Ovary (tissue), 9 donors: ENCODE results near the gene ZNRF4. TPM values are rescaled to one million over a fixed set of nuclear protein-coding genes. Genes with fewer than 3 reads are reported as not detected.

Source experiments
- DNase-seq, 5 donors: peaks; one replicate each; pipeline ENCODE4 v3.0.0-alpha.2; 2019 to 2020
- H3K27ac ChIP-seq, 2 donors: fragments of 200-600 bp; one replicate each; pipeline versions ENCODE4 v1.5.1 to v1.8.0; 2019 to 2022
- H3K27me3 ChIP-seq: fragments of 200-600 bp; one replicate; pipeline ENCODE4 v1.8.0; 2022
- H3K36me3 ChIP-seq: fragments of 200-600 bp; sonication (generic); one replicate; pipeline ENCODE4 v1.5.1; 2019
- H3K4me1 ChIP-seq: one replicate; pipeline ENCODE4 v1.8.1; 2013; ENCODE audit warnings: mild to moderate bottlenecking, moderate library complexity; ENCODE audit not compliant: insufficient read depth
- H3K4me3 ChIP-seq: fragments of 200-600 bp; sonication (generic); one replicate; pipeline ENCODE4 v1.5.1; 2017
- H3K9me3 ChIP-seq, 2 donors: fragments of 200-600 bp in 1 of 2; sonication (generic) in 1 of 2; one replicate each; pipeline versions ENCODE4 v1.5.1 to v1.8.1; 2013 to 2019; ENCODE audit warnings: mild to moderate bottlenecking in 1 of 2, moderate library complexity in 1 of 2
- EP300 ChIP-seq: sonication (generic); formaldehyde crosslinking; IDR thresholded peaks from one replicate; pipeline ENCODE4 v1.6.1; 2017; ENCODE audit warnings: antibody characterized with exemption
- POLR2A ChIP-seq: fragments of 450-650 bp; IDR thresholded peaks from one replicate; pipeline ENCODE4 v1.6.1; 2017; ENCODE audit warnings: antibody characterized with exemption, mild to moderate bottlenecking, moderate library complexity
- WGBS, 3 donors: extraction: QIAGEN DNeasy Blood & Tissue Kit in 1 of 3; methylation state at CpG; one replicate each; pipeline versions ENCODE4 v1.1.5 to v1.1.7; 2013 to 2017; 5-methylcytosine and 5-hydroxymethylcytosine counted together
- intact Hi-C, 4 donors: fragments of 100-400 bp; cut with DNase I; formaldehyde crosslinking; loops; one replicate each; pipeline versions ENCODE4 v1.11.0 to v1.15.1; 2022 to 2023
- polyA plus RNA-seq, 2 donors: library from polyadenylated mRNA; stranded (reverse); fragments of 200-250 nt in 1 of 2; fragments of 350-450 nt in 1 of 2; fragmentation: Illumina TruSeq in 1 of 2; extraction: RNeasy Lipid Tissue Mini Kit (QIAGEN cat#74804) in 1 of 2; gene quantifications; one replicate each; pipeline ENCODE4 v1.2.3, GENCODE V29; 2013 to 2014
- total RNA-seq, 7 donors: library from RNA; depleted of rRNA in 2 of 7; stranded (reverse); fragments of >200 nt in 2 of 7; fragmentation: NEBNext Ultra II Directional in 3 of 7; extraction: Animal tissue kit (Norgen Biotek cat#: 25700) in 3 of 7; gene quantifications; one replicate each; pipeline versions ENCODE4 v1.1.0 to v1.2.4, GENCODE V29; 2016 to 2023
- TF ChIP-seq, protein P1 (sequence below), 3 donors: fragments of 450-650 bp in 2 of 3; fragments of 200-600 bp in 1 of 3; IDR thresholded peaks; one replicate each; pipeline versions ENCODE4 v1.5.1 to v1.8.0; 2016 to 2022; ENCODE audit warnings: antibody characterized with exemption in 3 of 3, mild to moderate bottlenecking in 1 of 3
- donor health status: DM: no; HTN: no; CAD: no; lungs with moderate emphysema.
- donor health status: DM: no; HTN: no; CAD: no.
- donor health status: Bipolar disorder and iron deficiency.
- donor health status: DM: yes; HTN: yes; CAD: no.
- donor health status: DM: no; HTN: no; CAD: no.
- donor health status: DM: yes; HTN: yes; CAD: no.

Gene ZNRF4
- total and polyA plus RNA-seq, 9 donors = not detected

DNA sequence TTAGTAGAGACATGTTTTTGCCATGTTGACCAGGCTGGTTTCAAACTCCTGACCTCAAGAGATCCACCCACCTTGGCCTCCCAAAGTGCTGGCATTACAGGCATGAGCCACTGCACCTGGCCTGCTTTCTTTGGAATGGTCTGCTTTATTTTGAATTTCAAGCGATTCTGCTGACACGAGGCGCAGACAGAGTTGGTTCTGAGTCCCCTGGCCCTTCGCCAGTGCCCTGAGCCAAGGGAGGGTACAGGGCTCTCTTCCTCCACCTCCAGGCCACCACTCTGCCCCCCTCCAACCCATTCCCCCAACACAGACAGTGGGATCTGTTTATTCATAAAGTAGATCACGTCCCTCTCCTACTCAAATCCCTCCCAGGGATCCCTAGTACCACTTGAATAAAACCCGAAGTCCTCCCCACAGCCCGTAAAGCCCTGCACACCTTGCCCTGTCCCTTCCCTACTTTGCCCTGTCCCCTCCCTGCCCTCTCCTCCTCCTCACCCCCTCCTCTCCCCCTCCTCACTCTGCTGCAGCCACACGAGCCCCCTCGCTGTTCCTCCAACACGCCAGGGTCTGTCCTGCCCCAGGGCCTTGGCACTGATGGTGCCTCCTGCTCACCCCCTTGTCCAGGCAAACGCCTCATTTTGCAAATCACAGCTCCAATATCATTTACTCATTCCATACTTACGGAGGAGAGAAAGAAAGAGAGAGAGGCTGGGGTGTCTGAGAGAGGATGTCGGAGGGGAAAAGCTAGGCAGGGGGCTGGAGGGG, 22.4 kb downstream of the ZNRF4 start:
- no peaks in the 10 kb centered on the region for H3K27me3 ChIP-seq
- H3K9me3 ChIP-seq = peaks cover 0 to 10% of the 10 kb centered on the region in 2 donors
- 24 to 36% (median 25%) methylated on average over 13 of the region's 13 CpGs for WGBS, 3 donors
- no peaks in the 10 kb centered on the region for H3K4me1 ChIP-seq
- no peak overlapping the region for H3K4me3 ChIP-seq
- no peak for TF ChIP-seq POLR2A
- TF ChIP-seq, protein P1, sequence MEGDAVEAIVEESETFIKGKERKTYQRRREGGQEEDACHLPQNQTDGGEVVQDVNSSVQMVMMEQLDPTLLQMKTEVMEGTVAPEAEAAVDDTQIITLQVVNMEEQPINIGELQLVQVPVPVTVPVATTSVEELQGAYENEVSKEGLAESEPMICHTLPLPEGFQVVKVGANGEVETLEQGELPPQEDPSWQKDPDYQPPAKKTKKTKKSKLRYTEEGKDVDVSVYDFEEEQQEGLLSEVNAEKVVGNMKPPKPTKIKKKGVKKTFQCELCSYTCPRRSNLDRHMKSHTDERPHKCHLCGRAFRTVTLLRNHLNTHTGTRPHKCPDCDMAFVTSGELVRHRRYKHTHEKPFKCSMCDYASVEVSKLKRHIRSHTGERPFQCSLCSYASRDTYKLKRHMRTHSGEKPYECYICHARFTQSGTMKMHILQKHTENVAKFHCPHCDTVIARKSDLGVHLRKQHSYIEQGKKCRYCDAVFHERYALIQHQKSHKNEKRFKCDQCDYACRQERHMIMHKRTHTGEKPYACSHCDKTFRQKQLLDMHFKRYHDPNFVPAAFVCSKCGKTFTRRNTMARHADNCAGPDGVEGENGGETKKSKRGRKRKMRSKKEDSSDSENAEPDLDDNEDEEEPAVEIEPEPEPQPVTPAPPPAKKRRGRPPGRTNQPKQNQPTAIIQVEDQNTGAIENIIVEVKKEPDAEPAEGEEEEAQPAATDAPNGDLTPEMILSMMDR (IDR thresholded peaks at IDR 0.05) = no peak
- no peak for TF ChIP-seq EP300
- no peak for DNase-seq
- H3K27ac ChIP-seq = no peak overlapping the region
- H3K36me3 ChIP-seq = no peaks in the 10 kb centered on the region
- intact Hi-C loops = no loop called here

DNA sequence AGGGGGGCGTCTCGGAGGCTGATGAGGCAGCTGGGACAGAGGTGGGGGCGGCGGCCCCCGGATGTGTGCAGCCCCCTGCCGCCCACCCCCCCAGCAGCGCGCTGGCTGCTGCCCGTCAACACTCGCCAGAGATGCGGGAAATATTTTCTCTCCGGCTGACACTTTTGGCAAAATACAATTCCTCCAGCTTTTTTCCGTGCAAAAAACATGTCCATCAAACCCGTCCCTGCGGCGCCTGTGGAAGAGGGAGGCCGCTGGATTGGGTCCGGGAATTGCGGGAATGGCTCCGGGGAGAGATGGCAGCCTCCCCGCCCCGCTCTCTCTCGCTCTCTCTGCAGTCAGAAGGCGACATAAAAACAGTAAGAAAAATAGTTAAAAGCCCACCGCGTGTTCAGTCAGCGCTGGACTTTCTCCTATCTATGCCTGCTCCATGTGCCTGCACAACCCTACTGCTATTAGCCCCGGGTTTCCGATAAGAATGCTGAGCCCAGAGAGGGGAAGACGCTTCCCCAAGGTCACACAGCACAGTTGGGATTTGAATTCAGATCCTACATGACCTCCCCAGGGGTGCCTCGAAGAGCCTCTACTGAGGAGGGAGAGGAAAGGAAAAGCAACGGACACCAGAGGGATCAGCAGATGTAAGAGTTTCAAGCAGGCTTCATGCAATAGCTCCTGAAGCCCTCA, 23.2 kb downstream of the ZNRF4 start:
- TF ChIP-seq EP300 = no peak
- TF ChIP-seq, protein P1 (IDR thresholded peaks at IDR 0.05) = no peak
- TF ChIP-seq POLR2A = no peak

DNA sequence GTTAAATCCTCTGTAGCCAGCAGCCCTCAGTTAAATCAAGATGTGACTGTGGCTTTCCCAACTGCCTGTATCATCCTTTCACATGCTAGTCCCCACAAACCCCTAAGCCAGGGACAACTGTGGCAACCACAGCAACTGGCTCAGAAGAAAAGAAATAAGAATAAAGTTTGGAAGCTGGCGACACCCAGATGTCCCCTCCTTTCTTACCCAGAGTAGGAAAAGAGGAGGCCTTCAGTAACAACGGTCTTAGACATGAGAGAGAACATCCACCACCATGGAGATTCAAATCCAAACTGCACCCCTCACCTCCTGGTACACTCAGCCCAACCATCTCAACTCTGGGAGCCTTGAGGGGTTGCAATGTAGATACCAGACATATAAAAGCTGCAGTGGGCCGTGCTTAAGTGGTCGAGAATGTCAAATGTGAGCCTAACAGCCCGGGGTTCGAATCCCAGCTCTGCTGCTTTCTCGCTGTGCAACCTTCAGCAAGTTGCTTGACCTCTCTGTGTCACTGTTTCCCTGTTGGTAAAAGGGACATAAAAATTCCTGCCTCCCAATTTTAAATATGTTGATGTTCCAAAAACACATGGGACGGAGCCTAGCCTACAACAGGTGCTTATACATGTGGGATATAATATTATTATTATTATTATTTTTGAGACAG, 23.8 kb downstream of the ZNRF4 start:
- Histone ChIP-seq H3K4me1 (no peaks in the 10 kb centered on the region), H3K27ac (no peak overlapping the region), H3K27me3 (no peaks in the 10 kb centered on the region), H3K4me3 (no peak overlapping the region), H3K36me3 (no peaks in the 10 kb centered on the region), H3K9me3 (peaks cover 0 to 10% of the 10 kb centered on the region in 2 donors)
- DNase-seq = no peak
- intact Hi-C loops = no loop called here
- 63 to 68% (median 66%) methylated on average over 8 of the region's 8 CpGs for whole genome bisulfite sequencing, 3 donors
- TF ChIP-seq POLR2A (no peak), EP300 (no peak)
- TF ChIP-seq, protein P1 (IDR thresholded peaks at IDR 0.05) = no peak

More for the DNA sequence above, 23.2 kb downstream of the ZNRF4 start:
- WGBS, 3 donors = 4 to 7% (median 6%) methylated on average over 31 of the region's 32 CpGs
- intact Hi-C loops = no loop called here
- Histone ChIP-seq H3K4me1 (no peaks in the 10 kb centered on the region), H3K9me3 (peaks cover 0 to 10% of the 10 kb centered on the region in 2 donors), H3K27me3 (no peaks in the 10 kb centered on the region), H3K27ac (no peak overlapping the region), H3K36me3 (no peaks in the 10 kb centered on the region), H3K4me3 (no peak overlapping the region)
- DNase-seq = no peak

DNA sequence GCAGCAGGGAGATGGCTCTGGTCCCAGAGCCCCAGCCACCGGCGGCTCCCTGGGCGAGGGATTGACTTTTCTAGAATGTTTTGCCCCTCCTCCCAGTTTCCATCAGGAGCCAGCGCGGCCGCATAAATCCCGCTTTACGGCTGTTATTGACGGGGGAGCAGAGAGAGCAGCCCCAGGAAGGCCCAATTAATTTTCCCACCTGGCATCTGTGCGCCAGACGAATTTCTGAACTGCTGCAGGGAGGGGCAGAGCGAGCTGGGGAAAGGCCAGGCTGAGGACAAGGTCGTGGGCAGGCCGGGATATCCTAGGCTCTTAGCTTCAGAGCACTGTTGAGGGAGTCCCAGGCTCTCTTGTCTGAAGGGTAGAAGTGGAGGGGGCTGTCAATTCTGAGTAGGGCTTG, 24.7 kb downstream of the ZNRF4 start:
- no peak for DNase-seq
- Histone ChIP-seq H3K9me3 (peaks cover 0 to 10% of the 10 kb centered on the region in 2 donors), H3K27ac (no peak overlapping the region), H3K4me1 (no peaks in the 10 kb centered on the region), H3K4me3 (no peak overlapping the region), H3K36me3 (no peaks in the 10 kb centered on the region), H3K27me3 (no peaks in the 10 kb centered on the region)
- no peak for TF ChIP-seq POLR2A
- TF ChIP-seq, protein P1 (IDR thresholded peaks at IDR 0.05) = no peak
- TF ChIP-seq EP300 = no peak
- intact Hi-C loops = no loop called here
- WGBS, 3 donors = 6 to 8% (median 8%) methylated on average over 14 of the region's 14 CpGs
